GM18870 (cell line): ENCODE measurements around the gene KDM6B.

Experiments
- ATAC-seq: cut with Tn5 transposase; IDR thresholded peaks from one replicate; pipeline ENCODE4 v1.9.1; 2021; ENCODE audit warnings: moderate library complexity; ENCODE audit not compliant: unreplicated experiment

Gene KDM6B

DNA sequence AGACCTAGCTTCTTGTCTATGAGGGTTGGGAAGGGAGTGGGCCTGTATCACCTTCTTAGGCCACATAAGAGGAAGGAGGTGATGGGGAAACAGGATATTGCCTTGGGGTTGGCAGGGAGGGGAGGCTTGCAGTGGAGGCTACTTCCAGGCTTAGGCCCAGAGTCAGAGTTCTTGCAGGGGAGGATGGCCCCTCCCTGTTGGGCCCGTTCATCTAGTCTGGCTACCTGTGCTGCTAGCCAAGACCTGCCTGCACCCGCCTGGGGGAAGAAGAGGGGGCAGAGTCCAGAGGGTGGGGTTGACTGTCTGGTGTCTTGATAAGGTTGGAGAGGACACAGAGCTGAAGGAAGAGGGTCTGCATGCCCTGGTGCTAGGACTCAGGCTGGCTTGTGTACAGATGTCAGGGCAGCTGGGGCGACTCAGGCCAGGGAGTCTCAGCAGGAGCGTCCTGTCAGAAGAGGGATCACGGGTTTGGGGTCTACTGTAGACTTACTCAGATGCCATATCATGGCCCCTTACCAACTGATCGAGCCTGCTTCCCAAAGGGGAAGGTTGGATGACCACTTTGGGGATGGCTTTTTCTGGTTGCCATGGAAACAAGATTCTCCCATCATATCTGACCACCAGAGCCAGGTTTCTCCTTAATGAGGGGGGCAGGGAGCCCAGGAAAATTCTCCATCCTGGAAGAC, 5.3 kb downstream of the KDM6B start:
- no peak for ATAC-seq

DNA sequence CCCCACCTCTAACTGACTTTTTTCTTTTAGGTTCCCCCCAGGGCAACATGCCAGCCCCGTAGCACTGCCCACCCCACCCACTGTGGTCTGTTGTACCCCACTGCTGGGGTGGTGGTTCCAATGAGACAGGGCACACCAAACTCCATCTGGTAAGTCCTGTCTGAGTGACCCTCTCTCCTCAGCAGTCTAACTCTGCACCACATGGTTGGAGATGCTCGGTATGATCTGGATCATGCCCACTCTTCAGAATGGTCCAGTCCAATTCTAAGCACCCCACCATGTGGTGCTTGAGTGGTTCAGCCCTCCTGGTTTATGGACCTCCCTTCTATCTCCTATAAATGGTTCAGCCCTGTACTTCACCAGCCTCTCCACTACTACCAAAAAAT, 5.9 kb downstream of the KDM6B start:
- no peak for ATAC-seq

DNA sequence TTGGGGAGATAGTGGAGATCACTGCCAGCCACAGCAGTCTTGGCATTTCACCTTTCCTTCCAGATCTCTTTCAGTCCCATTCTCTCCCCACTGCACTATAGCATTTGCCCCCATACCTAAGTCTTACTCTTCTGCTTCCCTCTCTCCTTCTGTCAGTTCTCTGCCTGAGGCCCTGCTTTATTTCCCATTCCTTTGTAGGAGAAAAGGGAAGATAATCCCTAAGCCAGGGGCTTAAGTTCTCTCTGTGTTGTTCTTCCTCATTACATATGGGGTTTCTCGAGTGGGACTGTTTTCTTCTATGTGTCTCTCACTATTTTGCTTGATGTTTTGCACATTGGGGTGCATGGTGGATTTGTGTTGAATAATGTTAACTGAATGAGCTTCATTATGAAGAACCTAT, 6.4 kb downstream of the KDM6B start:
- no peak for ATAC-seq

DNA sequence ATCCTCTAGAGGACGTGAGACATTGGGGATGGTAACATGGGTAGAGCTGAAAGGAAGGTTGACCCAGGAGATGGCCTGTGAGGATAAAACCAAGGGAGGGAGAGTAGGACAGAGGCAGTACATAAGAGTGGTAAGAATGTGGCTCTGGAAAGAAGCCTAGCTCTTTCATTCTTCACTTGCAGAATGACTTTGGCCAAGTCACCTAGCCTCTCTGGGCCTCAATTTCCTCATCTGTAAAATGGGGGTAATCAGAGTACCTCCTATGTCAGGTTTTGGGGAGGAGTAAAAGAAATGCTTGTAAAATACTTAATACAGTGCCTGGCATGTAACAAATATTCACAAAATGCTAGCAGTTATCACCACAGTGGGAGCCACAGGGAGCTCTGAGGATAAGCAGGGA, 6.9 kb downstream of the KDM6B start:
- ATAC-seq, result no peak

DNA sequence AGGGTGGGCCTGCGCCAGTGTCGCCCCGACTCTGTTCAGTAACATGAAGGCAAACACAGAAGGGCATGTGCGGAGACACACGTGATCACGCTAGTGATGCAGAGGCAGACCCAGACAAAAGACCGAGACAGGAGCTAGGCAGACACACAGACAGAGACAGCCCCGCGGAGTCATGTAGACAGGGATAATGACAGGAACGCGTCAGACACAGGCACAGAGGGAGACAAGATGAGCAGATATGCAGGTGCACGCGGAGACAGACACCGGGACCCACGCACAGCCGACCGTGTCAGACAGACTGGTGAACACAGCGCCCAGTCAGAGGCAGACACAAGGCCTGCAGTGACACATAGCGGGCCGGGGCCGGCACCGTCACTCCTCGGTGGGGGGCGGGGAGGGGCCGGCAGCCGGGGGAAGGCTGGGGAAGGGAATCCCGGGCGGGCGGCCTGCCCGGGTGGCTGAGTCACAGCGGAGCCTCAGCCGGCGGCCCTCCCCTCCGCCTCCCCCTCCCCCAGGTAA, 7.4 kb downstream of the KDM6B start:
- no peak for ATAC-seq

DNA sequence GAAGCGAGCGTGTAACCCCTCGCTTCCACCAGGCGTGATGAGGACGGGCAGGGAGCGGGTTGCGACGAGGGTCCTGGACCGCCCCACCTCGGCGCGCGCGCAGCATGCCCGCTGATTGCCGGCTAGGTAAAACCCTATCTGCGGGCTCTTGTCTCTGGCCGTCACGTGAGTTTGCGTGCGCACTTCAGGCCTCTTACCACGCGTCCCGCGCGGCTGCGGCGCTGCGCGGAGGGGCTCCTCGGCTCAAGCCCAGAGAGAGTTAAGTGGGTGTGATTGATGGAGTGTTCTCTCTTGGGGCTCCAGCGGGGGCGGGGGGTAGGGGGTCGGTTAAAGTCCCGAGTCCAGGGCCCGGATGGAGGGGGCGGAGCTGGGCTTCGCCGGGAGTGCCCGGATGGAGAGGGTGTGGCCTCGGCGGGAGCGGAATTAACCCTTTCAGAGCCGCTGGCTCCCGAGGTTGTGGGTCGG, 7.9 kb downstream of the KDM6B start:
- ATAC-seq, result no peak

DNA sequence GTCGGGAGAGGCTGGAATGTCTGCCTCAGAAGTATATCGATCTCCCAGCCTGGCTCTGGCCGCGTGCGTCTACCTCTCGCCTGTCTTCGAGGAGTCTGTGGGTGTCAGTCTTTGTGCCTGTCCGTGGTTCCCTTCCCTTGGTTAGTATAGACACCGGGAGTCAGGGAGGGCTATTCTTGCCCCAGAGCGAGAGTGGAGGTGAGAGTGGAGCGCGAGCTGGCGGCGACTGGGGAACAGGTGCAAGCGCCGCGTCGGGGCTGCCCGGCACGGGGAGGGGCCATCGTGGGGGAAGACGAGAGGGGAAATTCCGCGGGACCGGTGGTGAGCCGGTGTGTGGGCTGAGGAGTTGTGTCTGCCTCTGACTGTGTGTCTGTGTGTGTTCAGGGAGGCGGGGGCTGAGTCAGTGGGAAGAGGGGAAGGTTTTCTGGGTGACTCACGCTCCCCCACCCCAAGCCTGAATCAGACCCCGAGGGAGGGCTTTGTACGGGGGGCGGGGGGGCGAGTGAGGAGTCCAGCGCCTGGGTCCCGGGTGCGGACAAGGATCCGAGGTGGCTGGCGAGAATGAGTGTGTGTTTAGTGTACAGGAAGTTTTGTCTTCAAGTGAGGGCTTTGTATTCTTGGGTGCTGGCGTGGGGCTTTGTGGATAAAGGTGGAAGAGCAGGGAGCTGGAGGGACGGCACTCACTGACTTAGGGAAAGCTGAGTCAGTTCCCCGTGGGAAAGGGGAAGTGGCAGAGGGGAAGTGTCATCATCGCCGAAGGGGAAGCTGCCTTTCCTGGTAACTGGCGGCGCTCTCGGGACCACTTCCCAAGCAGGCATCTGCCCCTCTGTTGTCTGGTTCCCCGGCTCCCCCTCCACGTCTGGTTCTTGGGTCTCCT, 8.6 kb downstream of the KDM6B start:
- ATAC-seq, result no peak

DNA sequence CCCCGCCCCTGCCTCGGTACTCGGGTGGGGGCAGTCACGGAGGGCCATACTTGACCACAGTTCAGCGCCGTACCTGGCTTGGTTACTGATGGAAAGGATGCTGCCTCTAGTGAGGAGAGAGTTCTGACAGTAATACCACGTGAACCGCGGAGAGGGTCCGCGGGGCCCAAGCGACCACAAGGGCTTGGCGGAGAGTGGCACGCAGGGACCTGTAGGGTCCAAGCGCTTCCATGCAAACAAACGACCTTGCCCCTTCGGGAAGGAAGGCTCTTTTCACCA, 9.2 kb downstream of the KDM6B start:
- no peak for ATAC-seq

DNA sequence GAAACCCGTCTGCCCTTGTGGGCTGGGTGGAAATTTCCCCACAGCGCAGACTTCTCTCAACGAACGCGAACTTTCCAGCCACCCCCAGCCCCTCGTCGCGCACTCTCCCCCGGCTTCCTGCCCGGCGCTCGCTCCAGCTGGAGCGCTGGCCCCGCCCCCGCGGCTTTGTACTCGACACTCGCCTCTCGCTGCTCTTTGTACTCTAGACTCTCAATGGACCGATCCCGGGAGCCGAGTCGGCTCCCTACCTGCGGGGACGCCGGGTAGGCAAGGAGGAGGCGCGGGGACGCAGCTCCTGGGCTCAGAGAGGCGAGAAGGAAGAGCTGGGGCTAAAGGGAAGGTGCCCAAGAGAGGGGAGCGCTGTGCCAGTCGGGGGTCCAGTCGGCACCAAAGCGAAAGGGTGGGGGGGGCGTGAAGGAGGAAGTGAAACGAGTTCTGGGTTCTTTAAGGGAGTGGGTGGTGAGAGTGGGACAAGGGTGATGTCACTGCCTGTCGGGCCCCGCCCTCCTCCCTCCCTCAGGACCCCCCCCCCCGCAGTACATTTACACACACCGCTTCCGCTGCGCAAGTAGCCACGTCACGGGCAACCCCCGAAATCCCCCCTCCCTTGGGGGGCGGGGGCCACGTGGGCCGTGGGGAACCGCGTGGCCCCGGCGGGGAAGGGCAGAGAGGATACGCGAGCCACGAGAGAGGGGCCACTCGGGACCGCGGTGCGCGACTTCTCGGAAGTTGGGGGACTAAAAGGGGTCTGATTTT, 9.7 kb downstream of the KDM6B start:
- ATAC-seq, result no peak

DNA sequence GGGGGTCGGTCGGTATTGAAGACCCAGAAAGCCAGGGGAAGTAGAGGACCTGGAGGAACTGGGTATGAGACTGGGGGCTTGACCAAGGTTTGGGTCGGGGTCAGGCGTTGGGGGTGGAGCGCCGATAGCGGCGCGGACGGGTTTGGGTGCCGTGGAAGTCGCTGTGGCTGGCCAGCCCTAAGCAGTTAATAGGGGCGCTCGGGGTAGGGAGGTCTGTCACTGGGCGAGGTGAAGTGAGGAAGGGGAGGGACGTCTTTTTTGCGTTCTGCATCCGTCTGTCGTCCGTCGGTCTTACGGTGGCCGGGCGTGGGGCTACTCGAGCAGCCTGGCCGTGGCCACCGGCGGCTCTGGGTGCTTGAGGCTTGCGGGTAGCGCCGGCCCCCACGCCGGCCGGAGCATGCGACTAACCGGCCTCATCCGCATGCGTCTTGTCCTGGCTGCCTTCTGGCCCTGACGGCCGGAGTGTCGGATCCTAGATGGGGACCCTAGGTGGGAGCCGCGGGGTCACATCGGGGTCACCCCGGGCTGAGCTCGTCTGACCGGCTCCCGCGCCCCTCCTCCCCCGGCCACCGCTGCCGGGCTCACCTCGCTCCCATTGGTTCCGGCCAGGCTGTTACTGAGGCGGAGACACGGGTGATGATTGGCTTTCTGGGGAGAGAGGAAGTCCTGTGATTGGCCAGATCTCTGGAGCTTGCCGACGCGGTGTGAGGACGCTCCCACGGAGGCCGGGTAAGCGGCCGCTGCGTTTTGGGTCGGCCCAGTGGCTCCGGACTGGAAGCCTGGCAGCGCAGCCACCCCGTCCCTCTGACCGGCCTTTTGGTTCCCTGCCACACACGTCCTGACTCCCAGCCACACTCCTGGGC, 10.5 kb downstream of the KDM6B start:
- ATAC-seq, result peak; percentile 52

DNA sequence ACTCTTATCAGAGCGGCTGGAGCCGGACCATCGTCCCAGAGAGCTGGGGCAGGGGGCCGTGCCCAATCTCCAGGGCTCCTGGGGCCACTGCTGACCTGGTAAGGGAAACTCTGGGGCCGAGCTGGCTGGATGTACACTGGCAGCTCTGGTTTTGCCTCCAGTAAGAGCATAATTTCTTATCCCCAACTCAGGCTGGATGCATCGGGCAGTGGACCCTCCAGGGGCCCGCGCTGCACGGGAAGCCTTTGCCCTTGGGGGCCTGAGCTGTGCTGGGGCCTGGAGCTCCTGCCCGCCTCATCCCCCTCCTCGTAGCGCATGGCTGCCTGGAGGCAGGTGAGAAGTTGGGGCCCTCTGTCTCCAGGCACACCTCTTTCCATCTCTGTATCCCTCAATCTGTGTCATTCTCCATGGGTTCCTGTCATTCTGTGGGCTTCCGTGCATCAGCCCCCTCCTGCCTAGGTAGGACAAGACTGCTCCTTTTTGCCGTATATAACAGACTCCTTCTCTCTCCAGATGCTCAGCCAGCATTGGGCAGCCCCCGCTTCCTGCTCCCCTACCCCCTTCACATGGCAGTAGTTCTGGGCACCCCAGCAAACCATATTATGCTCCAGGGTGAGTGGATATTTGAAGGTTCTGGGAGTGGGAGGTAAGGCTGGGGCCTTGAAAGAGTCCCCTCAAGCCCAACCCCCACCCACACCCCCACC, 11.5 kb downstream of the KDM6B start:
- no peak for ATAC-seq

DNA sequence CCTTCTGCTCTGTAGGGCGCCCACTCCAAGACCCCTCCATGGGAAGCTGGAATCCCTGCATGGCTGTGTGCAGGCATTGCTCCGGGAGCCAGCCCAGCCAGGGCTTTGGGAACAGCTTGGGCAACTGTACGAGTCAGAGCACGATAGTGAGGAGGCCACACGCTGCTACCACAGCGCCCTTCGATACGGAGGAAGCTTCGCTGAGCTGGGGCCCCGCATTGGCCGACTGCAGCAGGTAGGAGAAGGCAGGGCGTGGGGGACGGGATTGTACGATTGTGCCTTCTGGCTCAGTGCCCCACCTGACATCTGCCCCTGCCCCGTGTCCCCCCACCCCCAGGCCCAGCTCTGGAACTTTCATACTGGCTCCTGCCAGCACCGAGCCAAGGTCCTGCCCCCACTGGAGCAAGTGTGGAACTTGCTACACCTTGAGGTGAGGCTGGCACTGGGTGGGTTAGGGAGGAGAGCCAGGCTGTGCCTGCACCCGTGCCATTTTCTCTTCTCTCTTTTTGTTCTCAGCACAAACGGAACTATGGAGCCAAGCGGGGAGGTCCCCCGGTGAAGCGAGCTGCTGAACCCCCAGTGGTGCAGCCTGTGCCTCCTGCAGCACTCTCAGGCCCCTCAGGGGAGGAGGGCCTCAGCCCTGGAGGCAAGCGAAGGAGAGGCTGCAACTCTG, 12.2 kb downstream of the KDM6B start:
- ATAC-seq, result no peak

DNA sequence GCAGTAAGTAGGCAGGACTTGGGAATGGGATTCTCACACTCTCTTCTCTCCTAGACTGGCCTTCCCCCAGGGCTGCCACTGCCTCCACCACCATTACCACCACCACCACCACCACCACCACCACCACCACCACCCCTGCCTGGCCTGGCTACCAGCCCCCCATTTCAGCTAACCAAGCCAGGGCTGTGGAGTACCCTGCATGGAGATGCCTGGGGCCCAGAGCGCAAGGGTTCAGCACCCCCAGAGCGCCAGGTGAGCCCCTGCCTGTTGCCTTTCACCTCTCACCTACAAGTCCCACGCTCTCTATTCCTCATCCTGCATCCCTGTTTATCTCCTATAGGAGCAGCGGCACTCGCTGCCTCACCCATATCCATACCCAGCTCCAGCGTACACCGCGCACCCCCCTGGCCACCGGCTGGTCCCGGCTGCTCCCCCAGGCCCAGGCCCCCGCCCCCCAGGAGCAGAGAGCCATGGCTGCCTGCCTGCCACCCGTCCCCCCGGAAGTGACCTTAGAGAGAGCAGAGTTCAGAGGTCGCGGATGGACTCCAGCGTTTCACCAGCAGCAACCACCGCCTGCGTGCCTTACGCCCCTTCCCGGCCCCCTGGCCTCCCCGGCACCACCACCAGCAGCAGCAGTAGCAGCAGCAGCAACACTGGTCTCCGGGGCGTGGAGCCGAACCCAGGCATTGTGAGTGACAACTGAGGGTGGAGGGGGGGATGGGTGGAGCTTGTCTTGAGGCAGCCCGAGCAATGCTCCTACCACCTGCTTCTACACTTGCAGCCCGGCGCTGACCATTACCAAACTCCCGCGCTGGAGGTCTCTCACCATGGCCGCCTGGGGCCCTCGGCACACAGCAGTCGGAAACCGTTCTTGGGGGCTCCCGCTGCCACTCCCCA, 13.0 kb downstream of the KDM6B start:
- no peak for ATAC-seq

DNA sequence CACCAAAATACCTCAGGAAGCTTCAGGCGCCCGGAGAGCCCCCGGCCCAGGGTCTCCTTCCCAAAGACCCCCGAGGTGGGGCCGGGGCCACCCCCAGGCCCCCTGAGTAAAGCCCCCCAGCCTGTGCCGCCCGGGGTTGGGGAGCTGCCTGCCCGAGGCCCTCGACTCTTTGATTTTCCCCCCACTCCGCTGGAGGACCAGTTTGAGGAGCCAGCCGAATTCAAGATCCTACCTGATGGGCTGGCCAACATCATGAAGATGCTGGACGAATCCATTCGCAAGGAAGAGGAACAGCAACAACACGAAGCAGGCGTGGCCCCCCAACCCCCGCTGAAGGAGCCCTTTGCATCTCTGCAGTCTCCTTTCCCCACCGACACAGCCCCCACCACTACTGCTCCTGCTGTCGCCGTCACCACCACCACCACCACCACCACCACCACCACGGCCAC, 14.1 kb downstream of the KDM6B start:
- no peak for ATAC-seq

DNA sequence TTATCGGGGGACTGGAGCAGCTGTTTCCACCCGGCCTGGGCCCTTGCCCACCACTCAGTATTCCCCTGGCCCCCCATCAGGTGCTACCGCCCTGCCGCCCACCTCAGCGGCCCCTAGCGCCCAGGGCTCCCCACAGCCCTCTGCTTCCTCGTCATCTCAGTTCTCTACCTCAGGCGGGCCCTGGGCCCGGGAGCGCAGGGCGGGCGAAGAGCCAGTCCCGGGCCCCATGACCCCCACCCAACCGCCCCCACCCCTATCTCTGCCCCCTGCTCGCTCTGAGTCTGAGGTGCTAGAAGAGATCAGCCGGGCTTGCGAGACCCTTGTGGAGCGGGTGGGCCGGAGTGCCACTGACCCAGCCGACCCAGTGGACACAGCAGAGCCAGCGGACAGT, 14.7 kb downstream of the KDM6B start:
- no peak for ATAC-seq

DNA sequence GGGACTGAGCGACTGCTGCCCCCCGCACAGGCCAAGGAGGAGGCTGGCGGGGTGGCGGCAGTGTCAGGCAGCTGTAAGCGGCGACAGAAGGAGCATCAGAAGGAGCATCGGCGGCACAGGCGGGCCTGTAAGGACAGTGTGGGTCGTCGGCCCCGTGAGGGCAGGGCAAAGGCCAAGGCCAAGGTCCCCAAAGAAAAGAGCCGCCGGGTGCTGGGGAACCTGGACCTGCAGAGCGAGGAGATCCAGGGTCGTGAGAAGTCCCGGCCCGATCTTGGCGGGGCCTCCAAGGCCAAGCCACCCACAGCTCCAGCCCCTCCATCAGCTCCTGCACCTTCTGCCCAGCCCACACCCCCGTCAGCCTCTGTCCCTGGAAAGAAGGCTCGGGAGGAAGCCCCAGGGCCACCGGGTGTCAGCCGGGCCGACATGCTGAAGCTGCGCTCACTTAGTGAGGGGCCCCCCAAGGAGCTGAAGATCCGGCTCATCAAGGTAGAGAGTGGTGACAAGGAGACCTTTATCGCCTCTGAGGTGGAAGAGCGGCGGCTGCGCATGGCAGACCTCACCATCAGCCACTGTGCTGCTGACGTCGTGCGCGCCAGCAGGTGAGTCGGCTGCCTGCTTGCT, 15.2 kb downstream of the KDM6B start:
- ATAC-seq, result no peak

DNA sequence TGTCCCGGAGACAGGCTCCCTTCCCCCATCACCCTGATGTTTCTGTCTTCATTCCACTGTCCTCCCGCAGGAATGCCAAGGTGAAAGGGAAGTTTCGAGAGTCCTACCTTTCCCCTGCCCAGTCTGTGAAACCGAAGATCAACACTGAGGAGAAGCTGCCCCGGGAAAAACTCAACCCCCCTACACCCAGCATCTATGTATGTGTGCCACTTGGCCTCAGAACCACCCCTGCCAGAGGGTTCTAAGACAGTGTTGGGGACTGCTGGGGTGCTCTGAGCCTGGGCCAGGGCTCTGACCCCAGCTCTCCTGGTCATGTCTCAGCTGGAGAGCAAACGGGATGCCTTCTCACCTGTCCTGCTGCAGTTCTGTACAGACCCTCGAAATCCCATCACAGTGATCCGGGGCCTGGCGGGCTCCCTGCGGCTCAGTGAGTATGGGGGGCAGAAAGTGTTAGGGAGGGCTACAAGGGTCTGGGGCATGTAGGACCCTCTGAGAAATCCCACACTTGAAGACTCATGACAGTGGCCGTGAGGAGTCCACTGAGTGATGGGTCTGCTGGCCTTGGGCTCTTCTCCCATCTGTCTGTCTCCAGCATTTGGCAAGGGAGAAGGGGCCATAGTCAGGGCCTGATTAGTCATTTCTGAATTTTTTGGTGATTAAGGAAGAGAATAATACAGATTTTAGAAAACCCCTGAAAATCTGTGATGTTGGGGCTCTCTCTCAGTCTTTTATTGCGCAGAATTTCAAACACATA, 15.9 kb downstream of the KDM6B start:
- no peak for ATAC-seq
